Esophagus squamous epithelium (tissue), 4 donors: Measurements from ENCODE around the gene GTF2IRD1.

Source experiments
- CTCF ChIP-seq, 6 experiments: fragments of 450-650 bp in 4 of 6; fragments of 200-600 bp in 2 of 6; sonication (generic) in 2 of 6; IDR thresholded peaks; one replicate each; pipeline ENCODE4 v1.5.1; 2016 to 2019; ENCODE audit warnings: antibody characterized with exemption in 6 of 6, mild to moderate bottlenecking in 4 of 6, moderate library complexity in 4 of 6
- POLR2A ChIP-seq, 4 donors: fragments of 450-650 bp; IDR thresholded peaks; one replicate each; pipeline ENCODE4 v1.6.1; 2017; ENCODE audit warnings: antibody characterized with exemption in 4 of 4, mild to moderate bottlenecking in 4 of 4, moderate library complexity in 3 of 4

- TF ChIP-seq CTCF (IDR thresholded peaks at IDR 0.05) (no peak), POLR2A (IDR thresholded peaks at IDR 0.05) (no peak)
Observed at GRCh38 chr7:74407958-74408357, 45.7 kb upstream of the GTF2IRD1 start.
